Keratinocyte (primary cell): ENCODE results near the gene MAPK14.

Experiments used
- CTCF ChIP-seq, 3 experiments: IDR thresholded peaks in 1 of 3; conservative IDR thresholded peaks in 1 of 3; optimal IDR thresholded peaks in 1 of 3; 2 replicates in 2 of 3; 3 replicates in 1 of 3; pipeline versions ENCODE3 to v1.5.1; 2011; ENCODE audit warnings: low read length in 3 of 3, mild to moderate bottlenecking in 3 of 3, moderate library complexity in 2 of 3, control low read depth in 1 of 3, inconsistent platforms in 1 of 3; ENCODE audit not compliant: insufficient read depth in 2 of 3; ENCODE audit errors: extremely low read depth in 1 of 3
- EZH2 ChIP-seq: IDR thresholded peaks from one replicate; pipeline ENCODE4 v1.6.1; 2012; ENCODE audit warnings: inconsistent platforms, mild to moderate bottlenecking, low read length, moderate library complexity

GRCh38 chr6:35980991-35981645 is 46.5 kb upstream of the MAPK14 start:
- TF ChIP-seq CTCF (optimal IDR thresholded peaks at IDR 0.05 in 1 of 3, IDR thresholded peaks at IDR 0.05 in 1 of 3, conservative IDR thresholded peaks at IDR 0.05 in 1 of 3; ENCODE audit: extremely low read depth in 1 of 3, insufficient read depth in 2 of 3, low read length in 3 of 3) (no peak), EZH2 (no peak)
